WTC11 (cell line): Measurements from ENCODE around the gene WDPCP.

Source experiments
- CBFB ChIP-seq: sonication (generic); formaldehyde crosslinking; IDR thresholded peaks from 2 replicates; pipeline ENCODE4 v1.8.1; 2022; ENCODE audit warnings: mild to moderate bottlenecking, low read depth, missing genetic modification reagents
- E2F4 ChIP-seq: sonication (generic); formaldehyde crosslinking; IDR thresholded peaks from 2 replicates; pipeline ENCODE4 v1.8.1; 2022; ENCODE audit warnings: low read depth, mild to moderate bottlenecking, moderate library complexity, missing genetic modification reagents, borderline replicate concordance
- ELF4 ChIP-seq: sonication (generic); formaldehyde crosslinking; IDR thresholded peaks from 2 replicates; pipeline ENCODE4 v1.8.1; 2022; ENCODE audit warnings: low read depth, mild to moderate bottlenecking, moderate library complexity, missing genetic modification reagents
- NR2C2 ChIP-seq: sonication (generic); formaldehyde crosslinking; IDR thresholded peaks from 2 replicates; pipeline ENCODE4 v1.8.0; 2022; ENCODE audit warnings: mild to moderate bottlenecking, missing genetic modification reagents
- SOX15 ChIP-seq: fragments of 250-450 bp; sonication (Bioruptor Pico); IDR thresholded peaks from 2 replicates; pipeline ENCODE4 v1.9.0; 2021; ENCODE audit warnings: mild to moderate bottlenecking
- TP53 ChIP-seq: sonication (generic); formaldehyde crosslinking; IDR thresholded peaks from 2 replicates; pipeline ENCODE4 v1.8.1; 2023; ENCODE audit warnings: mild to moderate bottlenecking, missing genetic modification reagents
- TF ChIP-seq, protein P1 (sequence below): sonication (generic); formaldehyde crosslinking; IDR thresholded peaks from 2 replicates; pipeline ENCODE4 v1.8.1; 2023; ENCODE audit warnings: mild to moderate bottlenecking, moderate library complexity, missing genetic modification reagents

GRCh38 chr2:63500398-63500797 is 87.9 kb downstream of the WDPCP start:
- TF ChIP-seq NR2C2 (no peak), SOX15 (CRISPR knock-in tag) (no peak), TP53 (CRISPR knock-in tag) (no peak), CBFB (no peak), E2F4 (no peak), ELF4 (CRISPR knock-in tag) (no peak)
- TF ChIP-seq, protein P1, sequence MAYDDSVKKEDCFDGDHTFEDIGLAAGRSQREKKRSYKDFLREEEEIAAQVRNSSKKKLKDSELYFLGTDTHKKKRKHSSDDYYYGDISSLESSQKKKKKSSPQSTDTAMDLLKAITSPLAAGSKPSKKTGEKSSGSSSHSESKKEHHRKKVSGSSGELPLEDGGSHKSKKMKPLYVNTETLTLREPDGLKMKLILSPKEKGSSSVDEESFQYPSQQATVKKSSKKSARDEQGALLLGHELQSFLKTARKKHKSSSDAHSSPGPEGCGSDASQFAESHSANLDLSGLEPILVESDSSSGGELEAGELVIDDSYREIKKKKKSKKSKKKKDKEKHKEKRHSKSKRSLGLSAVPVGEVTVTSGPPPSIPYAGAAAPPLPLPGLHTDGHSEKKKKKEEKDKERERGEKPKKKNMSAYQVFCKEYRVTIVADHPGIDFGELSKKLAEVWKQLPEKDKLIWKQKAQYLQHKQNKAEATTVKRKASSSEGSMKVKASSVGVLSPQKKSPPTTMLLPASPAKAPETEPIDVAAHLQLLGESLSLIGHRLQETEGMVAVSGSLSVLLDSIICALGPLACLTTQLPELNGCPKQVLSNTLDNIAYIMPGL = no peak
